ENCODE measurements around the gene SLC13A4.

GRCh38 chr7:135650831-135651573 lies 77.0 kb downstream of the SLC13A4 start:
- TF ChIP-seq POLR2A (IDR thresholded peaks at IDR 0.05; ENCODE audit: low read depth, low read length) (no peak), POLR2AphosphoS5 (IDR thresholded peaks at IDR 0.05; ENCODE audit: low read depth, low read length) (no peak)

All from GM12891 (cell line).